Mucosa of descending colon (tissue), 3 donors: ENCODE measurements around the gene PIGA. TPM values are rescaled to one million over a fixed set of nuclear protein-coding genes. Genes with fewer than 3 reads are reported as not detected.
"Not testable (repeated sequence)": the region's sequence is repeated elsewhere in the genome, so short reads cannot be mapped to it uniquely, and the experiment has no call there.

ENCODE experiments used
- ATAC-seq: fragments of 200-7000 bp; cut with Tn5 transposase; one replicate; pipeline ENCODE4 v1.9.1; 2020; ENCODE audit warnings: mild to moderate bottlenecking, moderate library complexity
- DNase-seq, 3 donors: peaks; one replicate each; pipeline ENCODE4 v3.0.0-alpha.2; 2020
- H3K36me3 ChIP-seq: fragments of 200-600 bp; one replicate; pipeline ENCODE4 v1.8.0; 2021; ENCODE audit warnings: low read depth, mild to moderate bottlenecking
- H3K4me1 ChIP-seq: fragments of 200-600 bp; one replicate; pipeline ENCODE4 v1.8.0; 2021; ENCODE audit warnings: low read depth, mild to moderate bottlenecking
- H3K4me3 ChIP-seq: fragments of 200-600 bp; one replicate; pipeline ENCODE4 v1.8.0; 2021; ENCODE audit warnings: mild to moderate bottlenecking
- H3K9me3 ChIP-seq: fragments of 200-600 bp; one replicate; pipeline ENCODE4 v1.8.0; 2021; ENCODE audit warnings: mild to moderate bottlenecking
- CTCF ChIP-seq: fragments of 200-600 bp; IDR thresholded peaks from one replicate; pipeline ENCODE4 v1.8.0; 2022; ENCODE audit warnings: antibody characterized with exemption, mild to moderate bottlenecking
- intact Hi-C, 2 donors: fragments of 100-400 bp; cut with DNase I in 1 of 2; cut with micrococcal nuclease in 1 of 2; formaldehyde crosslinking; loops; one replicate each; pipeline versions ENCODE4 v1.11.0 to v1.11.1; 2022; cut with DNase I, micrococcal nuclease
- total RNA-seq, 3 donors: library from RNA; stranded (reverse); fragmentation: NEBNext Ultra II Directional in 2 of 3; extraction: Animal tissue kit (Norgen Biotek cat#: 25700) in 2 of 3; gene quantifications; one replicate each; pipeline versions ENCODE4 v1.2.1 to v1.2.4, GENCODE V29; 2021 to 2023
- donor health status: DM: no; HTN: no; CAD: no; lungs with moderate emphysema.
- donor health status: DM: no; HTN: no; CAD: no.
- donor health status: DM: no; HTN: yes; CAD: no.

The PIGA gene
- total RNA-seq, 3 donors from 2014 or later, result 11.7 to 14.1 (median 12.6) TPM

- intact Hi-C loops, result no loop called here
- no peak for ATAC-seq
- Histone ChIP-seq H3K4me1 (no peaks in the 10 kb centered on the region), H3K9me3 (no peaks in the 10 kb centered on the region), H3K4me3 (no peak overlapping the region), H3K36me3 (no peaks in the 10 kb centered on the region)
- no peak for DNase-seq
- TF ChIP-seq CTCF, result no peak
Observed at GRCh38 chrX:15320297-15320696, 15.0 kb downstream of the PIGA start.

- intact Hi-C loops, result no loop called here
- Histone ChIP-seq H3K4me3 (no peak overlapping the region), H3K36me3 (no peaks in the 10 kb centered on the region), H3K4me1 (no peaks in the 10 kb centered on the region), H3K9me3 (no peaks in the 10 kb centered on the region)
- no peak for TF ChIP-seq CTCF
- ATAC-seq, result no peak
- no peak for DNase-seq
Observed at GRCh38 chrX:15319075-15319474, 16.2 kb downstream of the PIGA start.

DNA sequence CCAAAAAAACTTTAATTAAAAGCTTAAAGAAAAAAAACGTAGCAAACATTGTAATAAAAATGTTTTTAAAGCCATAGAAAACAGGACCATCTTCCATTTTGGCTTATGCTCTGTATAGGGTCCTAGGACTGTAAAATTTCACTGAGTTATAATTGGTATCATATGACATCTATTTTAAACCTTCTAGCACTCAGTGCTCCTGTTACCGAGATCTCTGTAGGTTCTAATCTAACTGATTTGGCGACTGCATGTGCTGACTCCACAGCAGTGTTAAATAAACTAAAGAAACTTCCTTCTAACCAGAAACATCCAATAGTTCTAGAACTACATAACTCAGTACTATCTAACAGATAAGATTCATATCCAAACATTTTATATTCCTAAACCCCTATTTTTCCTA, 19.8 kb downstream of the PIGA start, which contains the start of gene ASB11:
ASB11 (minus strand) TSS at position 132 of the 400 bp plus-strand sequence; CDS start at position 97, 35 bp downstream.
- H3K4me1 ChIP-seq, result no peaks in the 10 kb centered on the region
- DNase-seq (no peak), ATAC-seq (no peak)
- no peak within 1 kb of the TSS for H3K4me3 ChIP-seq
- no peak for TF ChIP-seq CTCF
- no peaks in the 10 kb centered on the region for H3K9me3 ChIP-seq
- intact Hi-C loops, result no loop called here
- H3K36me3 ChIP-seq, result no peaks in the 10 kb centered on the region

DNA sequence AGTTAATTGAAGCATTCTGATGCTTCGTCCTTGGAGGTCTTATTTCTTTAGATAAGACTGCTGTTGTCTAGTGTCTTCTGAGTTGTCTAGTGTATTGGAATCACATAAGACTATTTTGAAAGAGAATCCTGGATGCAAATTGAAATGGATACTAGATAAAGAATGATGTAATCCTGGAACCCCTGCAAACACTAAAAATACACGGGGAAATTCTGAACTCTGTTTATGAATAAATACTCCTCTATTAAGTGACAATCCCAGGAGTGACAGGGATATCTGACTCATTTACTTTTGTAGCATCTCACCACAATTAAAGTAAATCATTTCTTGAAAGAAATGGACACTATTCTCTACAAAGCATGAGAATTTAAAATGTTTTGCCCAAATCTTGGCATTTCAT, 20.9 kb downstream of the PIGA start:
- H3K4me3 ChIP-seq, result no peak overlapping the region
- ATAC-seq, result no peak
- no peaks in the 10 kb centered on the region for H3K36me3 ChIP-seq
- H3K9me3 ChIP-seq, result no peaks in the 10 kb centered on the region
- no peak for TF ChIP-seq CTCF
- intact Hi-C loops, result no loop called here
- H3K4me1 ChIP-seq, result no peaks in the 10 kb centered on the region
- DNase-seq, result no peak

DNA sequence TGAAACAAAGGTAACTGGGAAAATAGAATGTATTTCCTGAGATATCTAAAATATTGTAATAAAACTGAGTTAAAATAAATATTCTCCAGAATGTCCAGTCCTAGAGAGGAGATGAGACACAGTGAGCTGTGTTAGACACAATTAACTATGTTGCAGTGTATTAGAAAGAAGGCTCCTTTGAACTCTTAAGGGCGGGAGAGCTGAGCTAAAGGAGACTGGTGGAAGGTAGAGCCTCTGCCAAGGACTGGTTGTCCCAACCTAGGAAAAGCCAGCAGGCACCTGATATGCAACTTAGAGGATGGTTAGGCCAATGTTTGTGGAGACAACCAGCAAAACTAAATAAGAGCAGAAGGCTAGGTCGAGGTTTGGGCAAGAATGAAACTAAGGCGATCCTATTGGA, 24.2 kb downstream of the PIGA start:
- no peaks in the 10 kb centered on the region for H3K9me3 ChIP-seq
- no peak for TF ChIP-seq CTCF
- DNase-seq (no peak), ATAC-seq (no peak)
- intact Hi-C loops, result no loop called here
- no peaks in the 10 kb centered on the region for H3K4me1 ChIP-seq
- no peak overlapping the region for H3K4me3 ChIP-seq
- H3K36me3 ChIP-seq, result no peaks in the 10 kb centered on the region

GRCh38 chrX:15310117-15310516, 25.2 kb downstream of the PIGA start:
- no peaks in the 10 kb centered on the region for H3K9me3 ChIP-seq
- ATAC-seq (no peak), DNase-seq (peak in 1 of 3 donors; percentile 49)
- no peaks in the 10 kb centered on the region for H3K4me1 ChIP-seq
- no peaks in the 10 kb centered on the region for H3K36me3 ChIP-seq
- H3K4me3 ChIP-seq, result no peak overlapping the region
- intact Hi-C loops, result no loop called here
- TF ChIP-seq CTCF, result no peak

- not testable (repeated sequence) for ATAC-seq
Observed at GRCh38 chrX:15305899-15306298, 29.4 kb downstream of the PIGA start.

More at GRCh38 chrX:15305899-15306298, 29.4 kb downstream of the PIGA start:
- DNase-seq, H3K4me1 ChIP-seq, H3K9me3 ChIP-seq, H3K36me3 ChIP-seq, intact Hi-C loops, H3K4me3 ChIP-seq: not testable (repeated sequence)
